Keratinocyte (primary cell): Measurements from ENCODE around the gene MATN4. TPM values are rescaled to one million over a fixed set of nuclear protein-coding genes. Genes with fewer than 3 reads are reported as not detected.

ENCODE experiments used
- DNase-seq: peaks from one replicate; pipeline ENCODE4 v3.0.0-alpha.2; 2011; ENCODE audit warnings: low read depth, missing footprints, low spot score
- FAIRE-seq: peaks from 2 replicates; lab custom pipeline; 2011; peaks lifted over from hg19 to GRCh38; lab: Jason Lieb, UNC
- H2AFZ ChIP-seq: 2 replicates; pipeline ENCODE4 v1.6.0; 2012; ENCODE audit warnings: low read length, control low read depth, inconsistent platforms; ENCODE audit not compliant: control insufficient read depth
- H3K27ac ChIP-seq: 2 replicates; pipeline ENCODE4 v1.5.1; 2011; ENCODE audit warnings: low read length; ENCODE audit not compliant: control insufficient read depth, insufficient read depth
- H3K27me3 ChIP-seq: 3 replicates; pipeline ENCODE4 v1.6.0; 2011; ENCODE audit warnings: low read length; ENCODE audit not compliant: control insufficient read depth, insufficient read depth; ENCODE audit errors: extremely low read depth
- H3K36me3 ChIP-seq, 2 experiments: 2 replicates in 1 of 2; 3 replicates in 1 of 2; pipeline ENCODE4 v1.5.1; 2011; ENCODE audit warnings: low read length in 2 of 2, mild to moderate bottlenecking in 1 of 2; ENCODE audit not compliant: control insufficient read depth in 2 of 2, insufficient read depth in 2 of 2; ENCODE audit errors: extremely low read depth in 1 of 2
- H3K4me1 ChIP-seq: 3 replicates; pipeline ENCODE4 v1.5.1; 2011; ENCODE audit warnings: low read length; ENCODE audit not compliant: control insufficient read depth, insufficient read depth; ENCODE audit errors: extremely low read depth
- H3K4me2 ChIP-seq: 3 replicates; pipeline ENCODE4 v1.6.0; 2011; ENCODE audit warnings: low read depth, low read length; ENCODE audit not compliant: control insufficient read depth, insufficient read depth; ENCODE audit errors: extremely low read depth
- H3K4me3 ChIP-seq, 3 experiments: fragments of 200-600 bp in 1 of 3; sonication (generic) in 1 of 3; 2 replicates in 2 of 3; 3 replicates in 1 of 3; pipeline ENCODE4 v1.5.1; 2011 to 2016; ENCODE audit warnings: low read length in 3 of 3, mild to moderate bottlenecking in 3 of 3, control low read depth in 2 of 3, inconsistent platforms in 1 of 3, low read depth in 1 of 3, mixed read lengths in 1 of 3, mixed run types in 1 of 3, moderate library complexity in 1 of 3; ENCODE audit not compliant: control insufficient read depth in 2 of 3, insufficient read depth in 2 of 3; ENCODE audit errors: extremely low read depth in 1 of 3
- H3K79me2 ChIP-seq: 2 replicates; pipeline ENCODE4 v1.6.0; 2012; ENCODE audit warnings: low read length; ENCODE audit not compliant: control insufficient read depth, insufficient read depth
- H3K9ac ChIP-seq: 3 replicates; pipeline ENCODE4 v1.6.0; 2011; ENCODE audit warnings: low read length; ENCODE audit not compliant: control insufficient read depth, insufficient read depth; ENCODE audit errors: extremely low read depth
- H3K9me1 ChIP-seq: 3 replicates; pipeline ENCODE4 v1.6.0; 2011; ENCODE audit warnings: low read length; ENCODE audit not compliant: control insufficient read depth, insufficient read depth; ENCODE audit errors: extremely low read depth
- H3K9me3 ChIP-seq: 2 replicates; pipeline ENCODE4 v1.5.1; 2012; ENCODE audit warnings: low read depth, low read length; ENCODE audit not compliant: control insufficient read depth
- H4K20me1 ChIP-seq: 3 replicates; pipeline ENCODE4 v1.6.0; 2011; ENCODE audit warnings: low read length; ENCODE audit not compliant: control insufficient read depth, insufficient read depth; ENCODE audit errors: extremely low read depth
- CTCF ChIP-seq, 3 experiments: IDR thresholded peaks in 1 of 3; conservative IDR thresholded peaks in 1 of 3; optimal IDR thresholded peaks in 1 of 3; 2 replicates in 2 of 3; 3 replicates in 1 of 3; pipeline versions ENCODE3 to v1.5.1; 2011; ENCODE audit warnings: low read length in 3 of 3, mild to moderate bottlenecking in 3 of 3, moderate library complexity in 2 of 3, control low read depth in 1 of 3, inconsistent platforms in 1 of 3; ENCODE audit not compliant: insufficient read depth in 2 of 3; ENCODE audit errors: extremely low read depth in 1 of 3
- EZH2 ChIP-seq: IDR thresholded peaks from one replicate; pipeline ENCODE4 v1.6.1; 2012; ENCODE audit warnings: inconsistent platforms, mild to moderate bottlenecking, low read length, moderate library complexity
- dilution Hi-C: fragments of 300-500 bp; cut with MboI; formaldehyde crosslinking; loops from one replicate; pipeline ENCODE4 v1.7.0; 2020; ENCODE audit warnings: low sequenced_read_pairs; ENCODE audit not compliant: extremely low pct_ligation_motif_present
- polyA plus RNA-seq, 5 experiments: library from polyadenylated mRNA; depleted of rRNA in 3 of 5; stranded (reverse) in 3 of 5; stranded (forward) in 1 of 5; unstranded in 1 of 5; fragments of >200 nt; gene quantifications; 1 replicate in 1 of 5; 2 replicates in 3 of 5; 3 replicates in 1 of 5; pipeline versions ENCODE4 v1.2.1 to v1.2.3, GENCODE V29; 2011 to 2012; ENCODE audit warnings: missing spikeins in 2 of 5, low read depth in 1 of 5, low replicate concordance in 1 of 5

MATN4 gene
- polyA plus RNA-seq, 1 donor (not counting 4 experiments of a cell fraction or from before 2014, with no cell fraction given): not detected

DNA sequence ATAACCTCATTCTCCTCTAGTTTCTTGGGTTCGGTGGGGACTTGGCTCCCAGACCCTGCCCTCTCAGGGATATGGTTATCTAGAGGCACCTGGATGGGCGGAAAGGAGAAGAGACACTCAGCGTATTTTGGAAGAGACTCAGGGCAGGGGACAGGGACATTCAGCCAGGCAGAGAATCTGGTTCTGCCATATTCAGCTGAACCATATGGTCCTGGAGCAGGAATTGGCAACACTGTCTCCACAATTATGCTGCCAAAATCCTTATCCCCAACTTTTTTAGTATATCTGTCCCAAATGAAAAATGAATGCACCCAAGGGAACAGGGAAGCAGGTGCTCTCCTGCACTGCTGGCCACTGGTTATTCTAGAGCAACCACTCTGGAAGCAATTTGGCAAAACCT, 22.4 kb upstream of the MATN4 start:
- no peaks in the 10 kb centered on the region for H3K9me3 ChIP-seq
- no peak overlapping the region for H3K4me2 ChIP-seq
- H3K4me1 ChIP-seq: no peaks in the 10 kb centered on the region
- H4K20me1 ChIP-seq: peaks cover 2% of the 10 kb centered on the region
- DNase-seq (no peak), FAIRE-seq (no peak)
- H3K79me2 ChIP-seq: peaks cover 22% of the 10 kb centered on the region
- H3K27me3 ChIP-seq: no peaks in the 10 kb centered on the region
- H3K4me3 ChIP-seq: no peak overlapping the region
- dilution Hi-C loops: no loop called here
- H3K36me3 ChIP-seq: peaks cover 49 to 62% of the 10 kb centered on the region in 2 experiments
- no peak overlapping the region for H2AFZ ChIP-seq
- no peaks in the 10 kb centered on the region for H3K9me1 ChIP-seq
- no peak for TF ChIP-seq CTCF (optimal IDR thresholded peaks at IDR 0.05 in 1 of 3, IDR thresholded peaks at IDR 0.05 in 1 of 3, conservative IDR thresholded peaks at IDR 0.05 in 1 of 3; ENCODE audit: extremely low read depth in 1 of 3, insufficient read depth in 2 of 3, low read length in 3 of 3)
- no peak for TF ChIP-seq EZH2
- H3K27ac ChIP-seq: no peak overlapping the region
- H3K9ac ChIP-seq: no peak overlapping the region

DNA sequence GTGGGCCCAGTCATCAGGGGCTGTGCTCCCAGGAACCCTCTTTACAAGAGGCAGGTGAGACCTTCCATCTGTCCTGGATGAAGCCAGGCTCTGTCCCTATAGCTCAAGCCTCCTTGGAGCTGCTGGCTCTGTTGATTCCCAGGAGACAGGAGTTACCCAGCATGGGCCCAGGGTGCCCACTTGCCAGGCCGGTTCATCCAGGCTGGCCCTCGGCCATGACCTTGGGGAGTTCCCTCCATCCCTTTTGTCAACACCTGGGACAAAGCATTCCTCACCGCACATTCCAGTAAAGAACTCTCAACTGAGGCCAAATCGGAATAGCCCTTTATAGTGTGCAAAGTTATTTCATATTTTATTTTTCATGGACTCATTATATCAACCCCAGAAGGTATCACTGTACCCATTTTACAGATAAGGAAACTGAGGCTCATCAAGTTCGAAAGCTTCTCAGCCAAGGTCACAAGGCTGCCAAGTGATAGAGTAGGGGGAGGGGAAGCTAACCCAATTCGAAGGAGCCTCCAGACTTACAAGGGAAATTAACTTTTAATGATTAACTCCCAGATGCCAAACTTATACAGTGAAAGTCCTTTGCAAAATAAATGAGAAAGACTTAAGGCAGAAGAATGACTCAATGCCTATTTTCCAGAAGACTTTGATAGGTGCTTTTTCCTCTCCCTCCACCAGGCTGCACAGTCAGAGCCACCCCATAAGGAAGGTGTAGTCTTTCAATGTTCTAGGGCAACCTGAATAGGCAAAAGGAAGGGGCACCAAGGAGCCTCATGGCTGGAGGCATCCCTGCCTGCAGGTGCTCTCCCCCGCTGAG, 21.6 kb upstream of the MATN4 start:
- Histone ChIP-seq H3K9ac (no peak overlapping the region), H3K9me1 (no peaks in the 10 kb centered on the region), H3K27me3 (no peaks in the 10 kb centered on the region), H3K4me2 (no peak overlapping the region), H3K4me3 (no peak overlapping the region), H3K36me3 (peaks cover 46 to 54% of the 10 kb centered on the region in 2 experiments), H3K4me1 (no peaks in the 10 kb centered on the region), H3K79me2 (peaks cover 14% of the 10 kb centered on the region), H4K20me1 (peaks cover 2% of the 10 kb centered on the region), H3K27ac (no peak overlapping the region), H3K9me3 (no peaks in the 10 kb centered on the region), H2AFZ (no peak overlapping the region)
- DNase-seq: peak; percentile 54
- no peak for FAIRE-seq
- TF ChIP-seq EZH2: no peak
- TF ChIP-seq CTCF (optimal IDR thresholded peaks at IDR 0.05 in 1 of 3, IDR thresholded peaks at IDR 0.05 in 1 of 3, conservative IDR thresholded peaks at IDR 0.05 in 1 of 3; ENCODE audit: extremely low read depth in 1 of 3, insufficient read depth in 2 of 3, low read length in 3 of 3): peak in 1 of 3 experiments; percentile 9
- dilution Hi-C loops: no loop called here
